HG03469 (cell line): ENCODE data around the gene TBC1D9B.
"Not testable (repeated sequence)": the region's sequence is repeated elsewhere in the genome, so short reads cannot be mapped to it uniquely, and the experiment has no call there.

Experiments used
- ATAC-seq: cut with Tn5 transposase; IDR thresholded peaks from one replicate; pipeline ENCODE4 v1.9.1; 2021; ENCODE audit warnings: mild to moderate bottlenecking, moderate library complexity, moderate number of reproducible peaks; ENCODE audit not compliant: unreplicated experiment

TBC1D9B gene

DNA sequence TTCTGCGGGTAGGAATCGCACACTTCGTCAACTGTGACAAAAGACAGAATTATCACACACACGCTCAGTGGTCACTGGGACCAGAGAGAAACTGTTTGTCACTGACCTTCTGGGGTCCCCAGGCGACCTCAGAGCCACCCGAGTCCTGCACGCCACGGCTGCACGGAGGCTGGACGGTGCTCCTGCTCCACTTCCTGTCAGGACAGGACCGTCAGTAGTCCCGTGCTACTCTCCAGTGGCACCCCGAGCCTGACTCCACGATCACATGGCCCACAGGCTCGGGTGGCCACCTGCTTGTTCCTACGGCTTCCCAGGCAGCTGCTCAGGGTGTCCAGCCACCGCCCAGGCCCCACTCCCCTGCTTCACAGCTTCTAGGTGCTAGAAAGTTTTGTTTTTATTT lies 66.9 kb downstream of the TBC1D9B start:
- no peak for ATAC-seq

GRCh38 chr5:179840321-179840720 lies 67.4 kb downstream of the TBC1D9B start:
- no peak for ATAC-seq

- no peak for ATAC-seq
These were observed 68.1 kb downstream of the TBC1D9B start for GRCh38 chr5:179839328-179840256.

- ATAC-seq = no peak
These were observed 70.4 kb downstream of the TBC1D9B start for GRCh38 chr5:179837076-179838011.

GRCh38 chr5:179836225-179837019 lies 71.3 kb downstream of the TBC1D9B start:
- no peak for ATAC-seq

GRCh38 chr5:179834871-179835270 lies 72.8 kb downstream of the TBC1D9B start:
- not testable (repeated sequence) for ATAC-seq

DNA sequence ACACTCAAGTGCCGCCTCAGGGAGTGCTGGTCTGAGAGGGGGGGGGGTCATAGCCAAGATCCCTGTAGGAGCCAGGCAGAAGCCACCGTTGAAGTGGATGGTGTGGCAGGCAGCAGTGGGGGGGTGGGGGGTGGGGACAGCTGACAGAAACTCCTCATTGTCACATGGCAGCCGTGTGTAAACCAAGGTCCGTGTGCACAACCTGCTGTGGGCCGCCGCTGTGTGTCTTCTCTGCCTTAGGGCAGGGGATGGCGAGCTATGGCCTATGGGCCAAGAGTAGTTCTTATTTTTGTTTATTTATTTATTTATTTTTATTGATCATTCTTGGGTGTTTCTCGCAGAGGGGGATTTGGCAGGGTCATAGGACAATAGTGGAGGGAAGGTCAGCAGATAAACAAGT lies 73.6 kb downstream of the TBC1D9B start:
- no peak for ATAC-seq

- no peak for ATAC-seq
These were observed 74.0 kb downstream of the TBC1D9B start for GRCh38 chr5:179833709-179834070.

DNA sequence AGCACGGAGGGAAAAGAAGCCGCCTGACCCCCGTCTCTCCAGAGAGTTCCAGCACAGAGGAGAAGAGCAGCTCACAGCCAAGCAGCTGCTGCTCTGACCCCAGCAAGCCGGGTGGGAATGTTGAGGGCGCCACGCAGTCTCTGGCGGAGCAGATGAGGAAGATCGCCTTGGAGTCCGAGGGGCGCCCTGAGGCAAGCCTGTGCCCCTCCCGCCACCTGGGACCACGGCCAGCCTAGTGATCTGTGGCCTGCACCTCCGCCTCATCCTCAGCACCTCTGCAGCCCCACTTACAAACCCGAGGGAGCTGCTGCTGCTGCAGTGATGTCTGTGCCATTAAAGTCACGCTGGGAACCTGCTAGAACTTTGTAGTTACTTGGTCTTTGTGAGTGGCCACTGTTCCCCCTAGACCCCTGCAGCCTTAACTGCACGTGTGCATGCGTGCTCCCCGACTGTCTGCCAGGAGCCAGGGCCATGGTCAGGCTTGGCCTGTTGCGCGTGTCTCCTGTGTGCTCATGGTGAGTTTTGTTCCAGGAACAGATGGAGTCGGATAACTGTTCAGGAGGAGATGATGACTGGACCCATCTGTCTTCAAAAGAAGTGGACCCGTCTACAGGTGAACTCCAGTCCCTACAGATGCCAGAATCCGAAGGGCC lies 74.5 kb downstream of the TBC1D9B start:
- ATAC-seq = no peak

DNA sequence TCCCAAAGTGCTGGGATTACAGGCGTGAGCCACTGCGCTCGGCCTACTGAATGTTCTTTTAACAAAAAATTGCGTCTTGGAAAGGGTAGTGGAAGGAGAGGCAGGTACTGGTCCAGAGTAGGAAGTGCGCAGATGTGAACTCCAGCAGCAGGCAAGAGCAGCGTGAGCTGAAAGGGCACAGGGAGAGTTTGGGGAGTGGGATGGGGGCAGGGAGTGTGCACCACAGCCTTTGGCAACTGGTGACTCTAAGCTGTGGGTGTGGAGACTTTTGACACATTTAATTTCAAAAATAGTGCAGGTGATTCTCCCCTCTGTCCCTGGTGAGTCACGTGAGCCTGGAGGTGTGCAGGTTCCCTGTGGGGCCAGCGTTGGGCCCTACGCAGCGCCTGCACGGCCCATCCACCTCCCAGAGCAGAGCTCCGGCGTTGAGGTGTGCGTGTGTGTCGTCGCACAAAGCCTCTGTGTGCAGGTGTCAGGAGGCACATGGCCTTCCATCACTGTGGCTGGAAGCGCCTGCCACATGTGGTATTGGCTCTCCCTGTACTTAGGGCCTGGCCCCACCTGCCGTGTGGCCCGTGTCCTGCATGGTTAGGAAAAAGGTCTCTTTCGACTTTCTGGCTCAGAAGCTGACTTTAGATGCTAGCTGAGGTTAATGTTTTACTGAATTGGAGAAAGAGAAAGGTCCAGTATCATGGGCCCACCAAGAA lies 75.5 kb downstream of the TBC1D9B start:
- no peak for ATAC-seq

DNA sequence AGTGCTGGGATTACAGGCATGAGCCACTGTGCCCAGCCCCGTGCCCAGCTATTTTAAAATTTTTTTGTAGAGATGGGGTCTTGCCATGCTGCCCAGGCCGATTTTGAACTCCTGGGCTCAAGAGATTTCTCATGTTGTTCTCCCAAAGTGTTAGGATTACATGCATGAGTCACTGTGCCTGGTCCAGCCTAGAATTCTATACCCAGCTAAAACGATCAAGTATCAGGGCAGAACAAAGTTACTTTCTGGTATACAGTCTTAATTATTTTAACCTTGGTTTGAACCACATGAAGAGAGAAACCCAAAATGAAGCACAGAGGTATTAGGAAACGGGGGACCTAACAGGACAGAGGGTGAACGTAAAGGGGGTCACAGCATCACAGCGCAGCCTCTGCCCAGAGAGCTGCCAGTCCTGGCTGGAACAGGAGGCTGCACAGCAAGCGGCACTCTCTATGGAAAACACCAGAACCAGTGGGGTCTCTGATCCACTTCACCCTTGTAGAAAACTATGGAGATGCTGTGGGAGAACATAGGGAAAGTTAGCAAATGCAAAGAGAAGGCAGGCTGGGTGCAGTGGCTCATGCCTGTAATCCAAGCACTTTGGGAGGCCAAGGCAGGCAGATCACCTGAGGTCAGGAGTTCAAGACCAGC lies 76.8 kb downstream of the TBC1D9B start:
- ATAC-seq = no peak

DNA sequence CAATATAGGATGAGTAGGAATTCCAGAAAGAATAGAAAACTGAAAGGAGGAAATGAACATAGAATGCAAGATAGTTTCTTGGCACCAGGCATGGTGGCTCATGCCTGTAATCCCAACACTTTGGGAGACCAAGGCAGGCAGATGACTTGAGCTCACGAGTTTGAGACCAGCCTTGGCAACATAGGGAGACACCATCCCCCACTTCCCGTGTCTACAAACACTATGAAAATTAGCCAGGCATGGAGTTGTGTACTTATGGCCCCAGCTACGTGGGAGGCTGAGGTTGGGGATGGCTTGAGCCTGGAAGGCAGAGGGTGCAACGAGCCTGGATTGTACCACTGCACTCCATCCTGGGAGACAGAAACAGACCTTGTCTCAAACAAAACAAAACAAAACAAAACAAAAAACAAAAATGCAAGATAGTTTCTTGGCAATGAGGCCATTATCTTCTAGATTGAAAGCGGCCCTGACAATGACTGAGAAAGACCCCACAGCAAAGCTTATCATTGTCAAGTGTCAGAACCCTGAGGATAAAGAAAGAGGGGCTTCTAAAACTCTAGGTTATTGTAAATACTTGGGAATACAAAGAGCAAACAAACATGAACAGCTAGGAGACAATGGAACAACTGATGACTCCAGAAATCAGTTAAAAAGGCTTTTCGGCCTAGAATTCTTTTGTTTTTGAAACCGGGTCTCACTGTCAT lies 77.8 kb downstream of the TBC1D9B start:
- no peak for ATAC-seq

- ATAC-seq = no peak
These were observed 78.8 kb downstream of the TBC1D9B start for GRCh38 chr5:179828756-179829421.

DNA sequence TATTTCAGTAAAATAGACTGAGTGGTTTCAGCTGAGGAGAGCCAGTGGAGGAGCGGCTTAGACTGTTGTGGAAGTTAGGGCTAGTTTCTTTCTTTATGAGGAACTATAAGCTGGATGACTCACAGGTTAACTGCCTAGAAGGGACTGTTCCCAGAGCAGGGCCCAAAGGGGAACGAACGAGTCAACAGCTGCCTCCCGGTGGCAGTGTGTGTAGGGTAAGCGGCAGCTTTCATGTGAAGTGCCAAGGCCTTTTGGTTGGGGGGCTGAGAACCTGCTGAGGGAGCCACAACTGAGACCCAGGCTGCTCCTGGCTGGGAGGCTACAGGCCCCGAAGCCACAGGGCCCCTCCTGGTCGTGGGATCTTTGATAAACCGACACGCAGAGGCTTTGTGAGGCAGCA lies 80.0 kb downstream of the TBC1D9B start:
- ATAC-seq = no peak

DNA sequence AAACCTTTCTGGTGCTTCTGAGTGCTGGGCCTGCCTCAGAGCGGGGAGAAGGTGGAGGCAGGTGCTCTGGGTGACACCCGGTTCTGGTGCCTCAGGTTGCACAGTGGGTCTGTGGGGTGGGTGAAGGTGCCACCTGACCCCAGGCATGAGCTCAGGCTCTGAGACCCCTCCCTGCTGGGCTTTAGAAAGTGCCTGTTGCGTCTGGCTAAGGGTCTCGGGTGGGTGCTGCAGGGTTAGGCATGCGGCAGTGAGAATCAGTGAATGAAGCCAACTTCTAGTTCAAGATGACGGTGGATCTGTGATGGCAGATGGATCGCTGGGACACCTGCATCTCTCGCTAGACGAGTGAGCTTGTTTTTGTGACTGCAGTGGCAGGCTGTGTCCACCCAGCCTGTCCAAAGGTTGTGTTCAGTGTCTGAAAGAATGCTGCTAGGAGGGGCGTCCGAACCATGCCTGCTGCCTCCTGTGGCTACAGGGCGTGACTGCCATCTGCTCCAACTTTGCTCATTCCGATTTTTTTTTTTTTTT lies 82.0 kb downstream of the TBC1D9B start:
- ATAC-seq = no peak

GRCh38 chr5:179824745-179825112 lies 83.0 kb downstream of the TBC1D9B start:
- no peak for ATAC-seq

- no peak for ATAC-seq
These were observed 83.6 kb downstream of the TBC1D9B start for GRCh38 chr5:179823937-179824744.
